ENCODE results near the gene NSF.

DNA sequence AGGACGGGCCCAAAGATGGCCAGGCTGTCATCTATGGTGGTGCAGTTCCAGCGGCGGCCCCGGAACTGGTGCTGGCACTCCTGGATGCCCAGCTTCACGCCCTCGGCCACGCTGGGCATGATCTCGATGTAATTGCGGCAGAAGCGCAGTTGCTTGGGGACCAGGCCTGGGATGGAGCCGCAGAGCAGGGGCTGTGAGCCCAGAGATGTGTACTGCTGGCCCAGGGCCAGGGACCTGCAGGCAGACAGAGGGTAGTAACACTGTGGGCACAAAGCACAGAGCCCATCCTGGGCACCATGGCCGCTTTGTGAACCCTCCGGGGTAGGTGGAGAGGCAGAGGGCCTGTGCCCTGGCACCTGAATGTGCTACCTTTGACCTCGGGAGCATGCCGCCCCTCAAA lies 183.2 kb downstream of the NSF start:
- no peak for TF ChIP-seq CTCF (conservative IDR thresholded peaks at IDR 0.05; ENCODE audit: low read depth, low read length)
- TF ChIP-seq EZH2 (IDR thresholded peaks at IDR 0.05; ENCODE audit: borderline replicate concordance, low read depth, low read length, poor library complexity, severe bottlenecking), result no peak

Data from A673 (cell line).